Muscle of leg (tissue), 11 donors: Measurements from ENCODE around the gene OR6Q1. TPM values are rescaled to one million over a fixed set of nuclear protein-coding genes. Genes with fewer than 3 reads are reported as not detected.

Source experiments
- DNase-seq: peaks from one replicate; pipeline ENCODE4 v3.0.0; 2013
- H3K27ac ChIP-seq: one replicate; pipeline ENCODE4 v1.5.1; 2013; ENCODE audit warnings: mild to moderate bottlenecking, low read length, control low read depth
- H3K27me3 ChIP-seq: one replicate; pipeline ENCODE4 v1.6.1; 2013; ENCODE audit warnings: low read length; ENCODE audit not compliant: control insufficient read depth, insufficient read depth
- H3K36me3 ChIP-seq: one replicate; pipeline ENCODE4 v1.6.1; 2013; ENCODE audit warnings: low read length; ENCODE audit not compliant: control insufficient read depth, insufficient read depth
- H3K4me1 ChIP-seq: one replicate; pipeline ENCODE4 v1.6.1; 2013; ENCODE audit warnings: low read length; ENCODE audit not compliant: control insufficient read depth, insufficient read depth
- H3K4me3 ChIP-seq: one replicate; pipeline ENCODE4 v1.5.1; 2013; ENCODE audit warnings: low read length, control low read depth
- H3K9me3 ChIP-seq: replicated peaks from 2 replicates; pipeline ENCODE4 v1.6.1; 2013; ENCODE audit warnings: low read depth, low read length; ENCODE audit not compliant: control insufficient read depth
- WGBS: methylation state at CpG from one replicate; pipeline ENCODE4 v1.1.5; 2013; ENCODE audit warnings: missing lambda C conversion rate; ENCODE audit not compliant: insufficient coverage; 5-methylcytosine and 5-hydroxymethylcytosine counted together
- polyA plus RNA-seq, 8 donors: library from polyadenylated mRNA; unstranded; fragments of 120-200 nt; gene quantifications; one replicate each; pipeline versions ENCODE4 v1.2.1 to v1.2.3, GENCODE V29; 2013; ENCODE audit warnings: inconsistent platforms in 1 of 8, low replicate concordance in 1 of 8; ENCODE audit not compliant: insufficient read length in 8 of 8, insufficient read depth in 1 of 8
- total RNA-seq: library from RNA; stranded (reverse); fragments of 120-200 nt; gene quantifications from one replicate; pipeline ENCODE4 v1.2.4, GENCODE V29; 2013

Gene OR6Q1
- total and polyA plus RNA-seq, 9 donors = not detected

GRCh38 chr11:58011771-58012170 lies 19.0 kb upstream of the OR6Q1 start:
- no peaks in the 10 kb centered on the region for H3K9me3 ChIP-seq
- no peaks in the 10 kb centered on the region for H3K4me1 ChIP-seq
- no peak for DNase-seq
- WGBS = 100% methylated on average over 2 of the region's 6 CpGs
- no peak overlapping the region for H3K27ac ChIP-seq
- no peak overlapping the region for H3K4me3 ChIP-seq
- no peaks in the 10 kb centered on the region for H3K36me3 ChIP-seq
- no peaks in the 10 kb centered on the region for H3K27me3 ChIP-seq

- Histone ChIP-seq H3K4me1 (peaks cover 13% of the 10 kb centered on the region), H3K27me3 (no peaks in the 10 kb centered on the region), H3K9me3 (no peaks in the 10 kb centered on the region), H3K4me3 (no peak within 1 kb of the TSS), H3K27ac (peak within 1 kb of the TSS; percentile 83), H3K36me3 (no peaks in the 10 kb centered on the region)
- DNase-seq = peak; percentile 20
- WGBS = 17% methylated on average over 1 of the region's 5 CpGs
These were observed 7.3 kb upstream of the OR6Q1 start, which contains the start of gene OR9Q1 for GRCh38 chr11:58023435-58023931. Gene OR9Q1, plus strand, starts transcription at chr11:58023881. Its CDS starts 155,564 bp downstream, at chr11:58179445.

- no peaks in the 10 kb centered on the region for H3K36me3 ChIP-seq
- H3K4me3 ChIP-seq = no peak overlapping the region
- peaks cover 13% of the 10 kb centered on the region for H3K4me1 ChIP-seq
- H3K27ac ChIP-seq = peak overlapping the region; percentile 83
- 2% methylated on average over 5 of the region's 8 CpGs for WGBS
- peak; percentile 80 for DNase-seq
- H3K27me3 ChIP-seq = no peaks in the 10 kb centered on the region
- no peaks in the 10 kb centered on the region for H3K9me3 ChIP-seq
These were observed 6.1 kb upstream of the OR6Q1 start for GRCh38 chr11:58024601-58025091.

GRCh38 chr11:58027341-58027740 lies 3.4 kb upstream of the OR6Q1 start:
- no peaks in the 10 kb centered on the region for H3K9me3 ChIP-seq
- no peak overlapping the region for H3K4me3 ChIP-seq
- no CpG with 5 or more reads among the region's 4 CpGs for WGBS
- no peak overlapping the region for H3K27ac ChIP-seq
- H3K27me3 ChIP-seq = no peaks in the 10 kb centered on the region
- DNase-seq = no peak
- H3K36me3 ChIP-seq = no peaks in the 10 kb centered on the region
- H3K4me1 ChIP-seq = peaks cover 13% of the 10 kb centered on the region

- peak; percentile 15 for DNase-seq
These were observed 1.9 kb upstream of the OR6Q1 start for GRCh38 chr11:58028687-58029411.

GRCh38 chr11:58034471-58034870 lies 3.7 kb downstream of the OR6Q1 start:
- no peaks in the 10 kb centered on the region for H3K36me3 ChIP-seq
- WGBS = no CpG with 5 or more reads among the region's 2 CpGs
- no peaks in the 10 kb centered on the region for H3K27me3 ChIP-seq
- H3K27ac ChIP-seq = no peak overlapping the region
- H3K9me3 ChIP-seq = no peaks in the 10 kb centered on the region
- H3K4me3 ChIP-seq = no peak overlapping the region
- DNase-seq = no peak
- H3K4me1 ChIP-seq = no peaks in the 10 kb centered on the region

More at GRCh38 chr11:58028687-58029411, 1.9 kb upstream of the OR6Q1 start:
- Histone ChIP-seq H3K4me1 (peaks cover 11% of the 10 kb centered on the region), H3K27me3 (no peaks in the 10 kb centered on the region), H3K9me3 (no peaks in the 10 kb centered on the region), H3K27ac (peak overlapping the region; percentile 17), H3K36me3 (no peaks in the 10 kb centered on the region), H3K4me3 (no peak overlapping the region)
- 31% methylated on average over 2 of the region's 6 CpGs for WGBS

- Histone ChIP-seq H3K27ac (no peak overlapping the region), H3K9me3 (no peaks in the 10 kb centered on the region), H3K27me3 (no peaks in the 10 kb centered on the region), H3K4me1 (no peaks in the 10 kb centered on the region), H3K4me3 (no peak overlapping the region), H3K36me3 (no peaks in the 10 kb centered on the region)
- DNase-seq = no peak
These were observed 8.8 kb downstream of the OR6Q1 start for GRCh38 chr11:58039589-58039988.

- no CpG with 5 or more reads among the region's 2 CpGs for WGBS
- no peak overlapping the region for H3K4me3 ChIP-seq
- no peaks in the 10 kb centered on the region for H3K4me1 ChIP-seq
- no peaks in the 10 kb centered on the region for H3K27me3 ChIP-seq
- H3K27ac ChIP-seq = no peak overlapping the region
- no peaks in the 10 kb centered on the region for H3K36me3 ChIP-seq
- no peak for DNase-seq
- H3K9me3 ChIP-seq = no peaks in the 10 kb centered on the region
These were observed 12.6 kb downstream of the OR6Q1 start for GRCh38 chr11:58043379-58043778.

GRCh38 chr11:58046231-58046630 lies 15.5 kb downstream of the OR6Q1 start:
- no peak overlapping the region for H3K27ac ChIP-seq
- DNase-seq = no peak
- no peaks in the 10 kb centered on the region for H3K9me3 ChIP-seq
- WGBS = 71% methylated on average over 1 of the region's 3 CpGs
- H3K4me1 ChIP-seq = no peaks in the 10 kb centered on the region
- no peak overlapping the region for H3K4me3 ChIP-seq
- H3K27me3 ChIP-seq = no peaks in the 10 kb centered on the region
- H3K36me3 ChIP-seq = no peaks in the 10 kb centered on the region

GRCh38 chr11:58047818-58048217 lies 17.1 kb downstream of the OR6Q1 start:
- Histone ChIP-seq H3K36me3 (no peaks in the 10 kb centered on the region), H3K27me3 (no peaks in the 10 kb centered on the region), H3K9me3 (no peaks in the 10 kb centered on the region), H3K4me1 (no peaks in the 10 kb centered on the region), H3K4me3 (no peak overlapping the region), H3K27ac (no peak overlapping the region)
- DNase-seq = no peak
- WGBS = 100% methylated on average over 1 of the region's 3 CpGs
